ENCODE measurements around the gene GSAP.
A peak's percentile ranks its signal among the peaks of the same experiment; 100 is the strongest.

The GSAP gene

GRCh38 chr7:77438131-77438530, 22.0 kb upstream of the GSAP start:
- DNase-seq: no peak

DNA sequence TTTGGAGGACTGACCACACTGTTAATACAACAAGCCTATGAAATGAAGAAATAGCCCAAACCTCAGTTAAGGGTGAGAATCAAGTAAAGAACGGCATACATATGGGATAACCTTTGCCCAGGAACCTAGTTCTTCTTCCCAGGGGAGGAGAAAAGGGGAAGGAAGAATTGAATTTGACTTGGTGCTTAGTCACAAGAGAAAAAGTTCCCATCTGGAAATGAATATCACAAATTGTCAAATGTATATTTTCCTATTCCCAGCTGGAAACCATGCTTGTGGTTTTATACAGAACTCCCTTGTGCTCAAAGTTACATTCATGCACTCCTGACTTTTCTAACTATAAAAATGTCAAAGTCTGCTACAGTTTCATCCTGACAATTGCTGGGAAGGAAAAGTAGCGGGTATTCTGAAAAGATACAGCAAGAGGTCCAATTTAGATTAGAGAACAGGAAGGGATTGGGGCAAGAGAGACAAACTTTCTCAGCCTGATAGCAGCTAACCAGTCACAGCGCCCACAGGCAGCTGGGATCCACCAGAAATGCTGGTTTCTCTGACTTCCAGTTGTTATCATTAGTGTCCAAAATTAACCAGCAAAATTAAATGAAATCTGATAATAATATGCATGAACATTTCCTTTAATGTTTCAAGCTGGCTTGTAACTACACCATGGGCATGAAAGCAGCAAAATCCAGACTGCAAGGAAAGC, 18.6 kb upstream of the GSAP start:
- no peak for DNase-seq

DNA sequence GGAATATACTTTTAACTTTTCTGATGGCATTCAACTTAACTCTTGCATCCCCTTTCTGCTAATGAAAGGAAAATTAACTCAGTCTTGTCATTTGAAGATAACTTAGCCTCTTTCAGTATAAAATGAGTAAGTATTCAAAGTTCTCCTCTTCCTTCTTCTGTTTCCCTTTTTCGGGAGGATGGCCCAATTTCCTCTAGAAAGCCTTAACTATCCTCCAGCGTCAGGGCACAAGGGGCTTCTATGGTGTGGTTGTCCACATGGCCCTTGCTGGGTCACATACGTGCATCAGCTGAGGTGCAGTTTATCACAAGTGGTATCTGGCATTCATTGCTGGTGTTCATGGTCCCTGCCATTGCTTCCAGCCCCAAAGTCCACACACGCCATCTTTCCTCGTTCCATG, 17.8 kb upstream of the GSAP start:
- no peak for DNase-seq

DNA sequence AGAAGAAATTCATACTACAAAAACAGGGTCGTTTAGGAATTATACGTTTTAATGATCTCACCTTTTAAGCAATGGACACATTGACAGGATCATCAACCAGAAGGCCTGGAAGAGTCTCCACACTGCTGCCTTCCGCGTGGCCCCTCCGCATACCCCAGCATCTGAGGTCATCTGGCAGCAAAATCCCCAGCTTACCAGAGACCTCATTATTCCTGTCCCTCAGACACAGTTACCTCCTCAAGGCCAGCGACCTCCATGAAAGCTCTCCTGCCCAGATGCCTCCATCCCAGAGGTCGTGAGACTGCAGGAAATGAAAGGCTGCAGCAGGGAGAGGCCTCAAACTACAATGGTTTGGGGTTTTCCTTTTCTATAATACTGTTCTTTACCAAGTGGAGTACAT, 14.8 kb upstream of the GSAP start:
- no peak for DNase-seq

GRCh38 chr7:77428777-77429231, 12.7 kb upstream of the GSAP start:
- no peak for DNase-seq

DNA sequence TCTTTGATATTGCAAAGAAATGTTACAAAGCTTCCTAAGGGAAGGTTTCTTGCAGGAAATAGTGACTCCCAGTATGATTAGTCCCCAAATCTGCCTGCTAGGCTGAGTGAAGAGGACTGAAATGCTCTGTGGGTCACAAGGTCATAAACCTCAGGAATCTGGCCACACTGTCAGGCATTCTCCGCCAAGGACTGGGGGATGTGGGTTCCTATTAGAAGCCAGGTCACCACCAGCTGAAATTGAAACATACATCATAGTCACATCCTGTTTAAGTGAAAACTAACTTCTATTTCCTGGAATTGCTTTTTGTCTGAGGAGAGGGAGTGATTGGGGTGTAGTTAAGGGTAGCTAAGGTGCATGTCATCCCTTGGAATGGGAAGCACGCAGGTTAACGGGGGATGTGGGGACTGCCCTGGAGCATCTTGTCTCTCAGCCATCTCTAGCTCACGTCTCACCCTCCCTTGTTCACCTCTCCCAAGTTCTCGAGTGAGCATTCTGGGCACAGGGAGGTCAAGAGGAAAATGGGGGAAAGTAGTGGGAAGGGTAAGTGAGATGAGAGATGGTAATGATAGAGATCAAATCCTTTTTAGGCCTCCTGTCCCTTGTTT, 12.0 kb upstream of the GSAP start:
- no peak for DNase-seq

- no peak for DNase-seq
These were observed 10.4 kb upstream of the GSAP start for GRCh38 chr7:77426521-77427051.

DNA sequence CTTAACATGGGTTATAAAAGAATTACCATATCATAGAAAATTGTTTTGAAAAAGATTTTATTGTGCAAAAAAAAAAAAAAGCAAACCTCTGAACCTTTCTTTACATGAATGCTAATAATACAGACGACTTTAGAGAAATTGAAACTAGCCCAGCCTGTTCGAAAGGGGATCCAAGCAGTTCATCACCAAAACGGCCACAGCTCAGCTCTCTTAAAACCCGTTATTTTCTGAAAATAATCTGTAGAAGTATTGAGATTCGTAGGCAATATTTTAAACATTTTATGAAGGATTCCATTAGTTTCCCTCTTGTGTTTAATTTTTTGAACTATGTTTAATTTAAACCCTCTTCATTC, 9.9 kb upstream of the GSAP start:
- no peak for DNase-seq

DNA sequence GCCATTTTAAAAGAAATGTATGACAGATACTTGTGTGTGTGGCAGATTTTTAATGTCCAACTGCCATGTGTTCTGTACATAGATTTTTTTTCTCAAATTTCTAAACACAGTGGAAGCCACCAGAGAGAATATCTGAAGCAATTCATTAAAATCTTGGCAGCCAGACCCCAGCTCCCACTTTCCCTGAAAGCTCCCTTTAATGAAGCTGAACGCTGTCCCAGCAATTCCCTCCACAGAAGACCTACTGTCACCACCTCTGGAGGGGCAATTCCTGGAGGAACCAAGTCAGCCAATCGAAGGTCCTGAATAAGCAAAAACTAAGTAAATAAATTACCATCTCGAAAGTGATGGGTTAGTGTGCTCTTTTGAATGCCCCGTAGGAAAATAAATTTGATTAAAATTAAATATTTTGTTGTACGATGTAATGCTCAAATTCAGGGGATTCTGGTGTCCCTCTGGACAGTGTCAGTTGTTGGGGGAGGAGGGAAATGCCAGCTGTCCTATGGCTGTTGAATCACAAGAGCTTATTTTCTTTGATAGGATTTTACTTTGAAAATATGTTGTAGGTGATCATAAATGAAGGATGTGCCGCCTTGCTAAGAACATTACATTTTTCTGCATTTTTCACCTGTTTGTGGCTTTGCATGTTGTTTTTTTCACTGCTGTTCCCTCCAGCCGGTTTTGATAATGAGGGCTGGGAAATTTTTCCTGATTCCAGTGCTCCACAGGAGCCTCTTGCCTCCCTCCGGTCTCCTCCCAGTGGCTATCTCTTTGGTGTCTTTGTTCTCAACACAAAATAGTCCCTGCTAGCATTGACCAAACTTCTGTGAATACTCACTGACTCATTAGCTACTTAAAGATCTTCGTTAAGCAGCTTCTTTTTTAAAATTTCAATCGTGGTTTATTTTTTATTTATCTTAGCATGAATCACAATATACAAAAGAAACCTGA, 9.2 kb upstream of the GSAP start:
- no peak for DNase-seq

DNA sequence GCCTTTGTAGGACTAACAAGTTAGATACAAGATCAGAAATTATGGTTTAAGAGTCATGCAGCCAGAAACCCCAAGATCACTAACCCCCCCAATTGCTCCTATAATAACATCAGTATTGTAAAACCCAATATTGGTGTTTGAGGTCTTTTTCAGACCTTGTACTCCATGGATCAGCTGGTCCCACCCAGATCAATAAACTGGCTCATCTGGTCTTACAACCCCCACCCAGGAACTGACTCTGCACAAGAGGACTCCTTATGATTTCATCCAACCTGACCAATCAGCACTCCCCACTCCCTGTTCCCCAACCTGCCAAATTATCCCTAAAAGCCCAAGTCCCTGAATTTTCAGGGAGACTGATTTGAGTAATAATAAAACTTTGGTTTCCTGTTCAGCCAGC, 6.4 kb upstream of the GSAP start:
- DNase-seq: no peak

DNA sequence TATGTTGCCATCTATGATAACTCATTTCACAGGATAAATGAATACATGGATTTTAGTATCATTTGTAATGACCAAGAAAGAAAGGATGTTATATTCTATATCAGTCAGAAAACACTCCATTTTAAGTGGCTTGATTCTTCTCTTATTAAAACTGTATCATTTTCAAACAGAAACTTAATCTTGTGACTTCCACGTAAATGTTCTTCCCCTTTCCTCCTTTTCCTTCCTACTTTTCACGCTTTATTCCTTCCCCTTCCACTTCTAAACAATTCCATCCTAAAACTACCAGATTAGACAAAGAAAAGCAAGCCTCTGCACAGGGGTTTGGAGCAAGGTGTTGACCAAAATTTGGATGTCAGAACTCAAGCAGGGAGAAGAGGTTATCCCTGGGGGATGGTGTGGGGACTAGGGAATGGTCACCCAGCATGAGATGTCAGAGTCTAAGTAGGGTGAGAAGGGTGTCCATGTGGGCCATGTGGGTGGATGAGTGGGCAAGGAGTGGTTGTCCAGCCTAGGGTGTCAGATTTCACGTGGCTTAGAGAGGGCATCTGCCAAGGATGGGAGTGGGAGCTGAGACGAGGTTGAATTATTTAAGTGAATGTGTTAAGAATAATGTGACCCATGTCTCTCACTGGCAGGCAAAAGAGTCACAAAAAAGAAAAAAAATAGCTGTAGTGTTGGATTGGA, 5.0 kb upstream of the GSAP start:
- DNase-seq: no peak

DNA sequence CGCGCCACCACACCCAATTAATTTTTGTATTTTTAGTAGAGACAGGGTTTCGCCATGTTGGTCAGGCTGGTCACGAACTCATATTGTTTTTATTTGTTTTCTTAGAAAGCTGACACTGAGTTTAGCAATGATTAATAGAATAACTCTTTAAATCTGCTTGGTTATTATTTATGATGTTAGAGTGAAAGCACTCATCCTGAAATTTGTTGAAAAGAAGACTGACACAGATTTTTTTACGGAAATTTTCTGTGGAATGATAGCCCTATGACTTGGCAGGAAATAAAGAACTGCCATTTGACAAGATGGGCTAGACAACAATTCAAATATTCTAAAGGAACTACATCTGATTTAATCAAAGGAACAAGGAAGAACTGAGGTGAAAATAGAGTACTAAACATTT, 4.3 kb upstream of the GSAP start:
- no peak for DNase-seq

GRCh38 chr7:77419102-77419501, 3.0 kb upstream of the GSAP start:
- no peak for DNase-seq

DNA sequence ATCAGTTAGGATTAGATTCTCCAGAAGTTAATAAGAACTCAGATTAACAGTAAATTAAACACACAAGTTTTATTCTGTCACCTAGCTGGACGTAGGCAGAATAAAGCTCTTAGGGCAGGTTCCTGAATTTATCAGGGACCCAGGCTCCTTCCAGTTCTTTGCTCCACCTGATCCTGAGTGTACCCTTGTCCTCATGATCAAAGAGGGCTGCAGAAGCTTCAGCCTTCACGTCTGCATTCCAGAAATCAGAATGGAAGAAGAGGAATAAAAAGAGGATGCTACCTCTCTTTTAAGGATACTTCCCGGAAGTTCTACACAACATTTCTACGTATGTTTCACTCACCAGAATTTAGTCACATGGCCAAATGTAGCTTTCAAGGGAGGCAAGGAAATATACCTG, 1.7 kb upstream of the GSAP start:
- DNase-seq: no peak

DNA sequence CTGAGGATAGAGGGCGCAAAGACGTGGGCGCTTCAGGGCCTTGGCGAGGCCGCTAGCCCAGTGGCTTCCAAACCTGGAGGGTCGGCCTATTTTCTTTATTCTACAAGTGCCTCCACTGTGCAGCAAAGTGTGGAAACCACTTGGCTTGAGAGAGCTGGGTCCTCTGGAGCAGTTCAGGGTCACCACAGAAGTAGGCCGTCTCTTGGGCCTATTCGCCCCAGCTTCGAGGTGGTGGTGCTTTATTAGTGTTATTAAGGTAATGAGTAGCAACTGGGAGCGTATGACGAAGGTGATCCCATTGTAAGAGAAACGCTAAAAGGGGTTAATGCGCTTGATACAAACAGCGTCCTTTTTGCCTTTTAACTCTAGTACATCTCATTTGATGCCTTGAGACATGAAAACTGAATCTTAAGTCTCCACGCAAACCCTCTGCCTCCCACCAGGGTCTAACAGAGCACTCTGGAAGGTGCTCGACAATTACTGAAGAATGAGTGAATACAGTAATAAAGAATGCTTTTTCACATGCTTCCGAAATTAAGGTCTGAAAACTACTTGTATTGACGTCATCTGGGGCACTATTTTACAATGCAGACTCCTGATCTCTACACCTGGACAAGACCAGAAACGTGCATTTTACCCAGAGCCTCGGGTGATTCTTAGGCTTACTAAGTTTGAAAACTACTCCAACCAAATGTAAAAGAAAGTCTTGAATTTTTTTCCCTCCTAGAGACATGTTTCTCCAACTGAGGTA, 647 bp upstream of the GSAP start:
- DNase-seq: no peak

DNA sequence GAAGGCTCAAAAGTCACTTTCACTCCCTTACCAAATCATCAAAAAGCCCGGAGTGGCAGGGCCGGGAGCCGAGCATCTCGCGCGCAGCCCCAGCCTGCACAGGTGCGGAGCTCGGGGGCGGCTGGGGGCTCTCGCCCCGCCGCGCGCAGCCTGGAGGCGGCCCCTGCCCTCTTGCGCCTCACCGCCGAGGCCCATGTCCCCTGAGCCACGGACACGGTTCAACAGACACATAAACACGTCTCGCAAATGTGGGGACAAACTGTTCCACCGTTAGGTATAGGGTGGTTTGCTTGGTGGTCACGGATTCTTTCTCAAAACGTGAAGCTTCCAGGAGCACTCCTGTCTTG, 700 bp downstream of the GSAP start:
- peak; percentile 64 for DNase-seq

GRCh38 chr7:77413861-77414424, 2.2 kb downstream of the GSAP start:
- DNase-seq: no peak

DNA sequence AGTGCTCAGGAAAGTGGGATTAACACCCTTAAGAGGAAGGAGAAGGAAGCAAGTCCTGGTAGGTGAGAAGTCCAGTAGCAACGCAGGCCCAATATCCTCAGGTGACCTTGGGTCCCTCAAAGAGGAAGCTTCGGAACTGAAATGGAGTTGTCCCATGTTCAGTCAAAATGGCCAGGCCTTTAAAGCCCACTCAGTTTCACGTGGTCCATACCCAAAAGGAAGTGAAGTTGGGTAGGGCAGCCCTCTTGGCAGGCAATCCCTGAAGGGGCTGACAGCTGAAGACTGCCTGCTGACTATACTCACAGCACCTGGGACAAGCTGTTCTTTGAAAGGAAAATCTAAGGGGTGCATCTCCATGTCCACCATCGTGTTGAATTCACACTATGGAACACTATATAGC, 3.0 kb downstream of the GSAP start:
- no peak for DNase-seq

DNA sequence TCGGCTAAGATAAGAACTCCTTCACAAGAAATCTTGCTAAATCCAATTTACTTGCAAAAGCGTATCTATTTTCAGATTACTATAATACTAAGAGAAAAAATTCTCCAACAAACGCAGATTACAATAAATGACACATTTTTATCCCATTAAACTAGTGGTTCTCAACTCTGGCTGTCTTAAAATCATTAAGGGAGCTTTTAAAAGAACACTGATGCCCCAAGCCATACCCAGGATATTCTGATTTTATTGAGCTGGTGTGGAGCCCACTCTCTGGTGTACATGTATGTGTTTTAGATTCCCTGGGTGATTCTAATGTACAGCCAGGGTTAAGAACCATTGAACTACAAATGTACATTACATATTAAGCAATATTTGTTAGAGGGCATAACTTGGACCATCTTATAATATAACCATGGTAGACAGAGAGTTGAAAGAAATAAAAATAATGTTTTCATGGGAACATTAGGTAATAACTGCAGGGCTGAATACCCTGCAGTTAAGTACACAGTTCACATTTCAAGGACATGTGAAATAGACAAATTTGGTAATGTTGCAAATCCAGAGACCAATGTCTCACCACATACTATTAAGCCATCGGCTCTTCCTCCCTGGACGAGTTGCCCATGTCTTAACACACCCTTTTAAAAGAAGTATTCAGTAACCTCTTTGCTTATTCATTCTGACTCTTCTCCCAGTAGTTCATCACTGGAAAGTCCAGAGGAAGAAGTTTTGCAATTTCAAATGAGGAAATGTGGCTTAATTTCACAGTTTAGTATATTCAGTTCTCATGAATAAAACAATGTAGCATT, 6.2 kb downstream of the GSAP start:
- no peak for DNase-seq

- no peak for DNase-seq
These were observed 7.0 kb downstream of the GSAP start for GRCh38 chr7:77409005-77409738.
